HG03469 (cell line): ENCODE data around the gene GPR132.
"Not testable (repeated sequence)": the region's sequence is repeated elsewhere in the genome, so short reads cannot be mapped to it uniquely, and the experiment has no call there.

Experiments used
- ATAC-seq: cut with Tn5 transposase; IDR thresholded peaks from one replicate; pipeline ENCODE4 v1.9.1; 2021; ENCODE audit warnings: mild to moderate bottlenecking, moderate library complexity, moderate number of reproducible peaks; ENCODE audit not compliant: unreplicated experiment

GPR132 gene

GRCh38 chr14:105076296-105076804, 11.1 kb upstream of the GPR132 start:
- no peak for ATAC-seq

- no peak for ATAC-seq
Measured at GRCh38 chr14:105075379-105076295, 10.4 kb upstream of the GPR132 start.

GRCh38 chr14:105074601-105075053, 9.4 kb upstream of the GPR132 start:
- ATAC-seq = no peak

- no peak for ATAC-seq
Measured at GRCh38 chr14:105073720-105074600, 8.7 kb upstream of the GPR132 start.

GRCh38 chr14:105072892-105073719, 7.9 kb upstream of the GPR132 start:
- no peak for ATAC-seq

GRCh38 chr14:105072381-105072861, 7.2 kb upstream of the GPR132 start:
- ATAC-seq = no peak

- ATAC-seq = no peak
Measured at GRCh38 chr14:105071942-105072341, 6.7 kb upstream of the GPR132 start.

- no peak for ATAC-seq
Measured at GRCh38 chr14:105071326-105071725, 6.1 kb upstream of the GPR132 start.

- ATAC-seq = no peak
Measured at GRCh38 chr14:105070760-105071137, 5.5 kb upstream of the GPR132 start.

GRCh38 chr14:105069871-105070759, 4.9 kb upstream of the GPR132 start:
- peak; percentile 25 for ATAC-seq

- no peak for ATAC-seq
Measured at GRCh38 chr14:105069522-105069870, 4.3 kb upstream of the GPR132 start.

- no peak for ATAC-seq
Measured at GRCh38 chr14:105068818-105069217, 3.6 kb upstream of the GPR132 start.

GRCh38 chr14:105067969-105068301, 2.7 kb upstream of the GPR132 start:
- ATAC-seq = no peak

GRCh38 chr14:105067140-105067968, 2.1 kb upstream of the GPR132 start:
- ATAC-seq = no peak

- ATAC-seq = no peak
Measured at GRCh38 chr14:105066240-105067071, 1.2 kb upstream of the GPR132 start.

GRCh38 chr14:105064721-105065143, 498 bp downstream of the GPR132 start:
- ATAC-seq = no peak

- no peak for ATAC-seq
Measured at GRCh38 chr14:105064001-105064400, 1.2 kb downstream of the GPR132 start.

GRCh38 chr14:105063506-105063905, 1.7 kb downstream of the GPR132 start:
- ATAC-seq = not testable (repeated sequence)
